Naive B cell (primary cell): ENCODE data around the gene MEX3D. TPM values are rescaled to one million over a fixed set of nuclear protein-coding genes. Genes with fewer than 3 reads are reported as not detected.
A peak's percentile ranks its signal among the peaks of the same experiment; 100 is the strongest.

Experiments used
- ATAC-seq, 2 donors: fragments of 150-1000 bp; cut with Tn5 transposase; 2 replicates each; pipeline ENCODE4 v1.10.0; 2021; ENCODE audit warnings: low read depth in 2 of 2, mild to moderate bottlenecking in 2 of 2, moderate library complexity in 2 of 2
- DNase-seq: peaks from one replicate; pipeline ENCODE4 v3.0.0; 2022
- H3K27ac Mint-ChIP-seq, 6 donors: one replicate each; pipeline ENCODE4 v1.8.0; 2020 to 2022; ENCODE audit warnings: mild to moderate bottlenecking in 6 of 6, mixed read lengths in 6 of 6, moderate library complexity in 5 of 6, inconsistent platforms in 2 of 6
- H3K27me3 Mint-ChIP-seq, 3 donors: one replicate each; pipeline ENCODE4 v1.8.0; 2021 to 2022; ENCODE audit warnings: mixed read lengths in 3 of 3, mild to moderate bottlenecking in 1 of 3
- H3K36me3 Mint-ChIP-seq, 2 donors: one replicate each; pipeline ENCODE4 v1.8.0; 2020 to 2022; ENCODE audit warnings: mixed read lengths in 2 of 2, inconsistent platforms in 1 of 2, mild to moderate bottlenecking in 1 of 2
- H3K4me1 Mint-ChIP-seq, 3 donors: one replicate each; pipeline ENCODE4 v1.8.0; 2020 to 2022; ENCODE audit warnings: mixed read lengths in 3 of 3, inconsistent platforms in 1 of 3, mild to moderate bottlenecking in 1 of 3, moderate library complexity in 1 of 3
- H3K4me3 Mint-ChIP-seq, 8 donors: one replicate each; pipeline ENCODE4 v1.8.0; 2020 to 2022; ENCODE audit warnings: mild to moderate bottlenecking in 8 of 8, mixed read lengths in 8 of 8, moderate library complexity in 8 of 8, inconsistent platforms in 2 of 8
- H3K9me3 Mint-ChIP-seq, 7 donors: one replicate each; pipeline ENCODE4 v1.8.0; 2020 to 2022; ENCODE audit warnings: mixed read lengths in 7 of 7, mild to moderate bottlenecking in 5 of 7, inconsistent platforms in 2 of 7, moderate library complexity in 1 of 7
- polyA plus RNA-seq, 6 donors: library from polyadenylated mRNA; unstranded; fragments of 300-500 nt; fragmentation: Illumina TruSeq; gene quantifications; one replicate each; pipeline ENCODE4 v1.2.3, GENCODE V29; 2021; ENCODE audit warnings: low read depth in 6 of 6

MEX3D gene
- polyA plus RNA-seq, 6 donors from 2014 or later: not detected

DNA sequence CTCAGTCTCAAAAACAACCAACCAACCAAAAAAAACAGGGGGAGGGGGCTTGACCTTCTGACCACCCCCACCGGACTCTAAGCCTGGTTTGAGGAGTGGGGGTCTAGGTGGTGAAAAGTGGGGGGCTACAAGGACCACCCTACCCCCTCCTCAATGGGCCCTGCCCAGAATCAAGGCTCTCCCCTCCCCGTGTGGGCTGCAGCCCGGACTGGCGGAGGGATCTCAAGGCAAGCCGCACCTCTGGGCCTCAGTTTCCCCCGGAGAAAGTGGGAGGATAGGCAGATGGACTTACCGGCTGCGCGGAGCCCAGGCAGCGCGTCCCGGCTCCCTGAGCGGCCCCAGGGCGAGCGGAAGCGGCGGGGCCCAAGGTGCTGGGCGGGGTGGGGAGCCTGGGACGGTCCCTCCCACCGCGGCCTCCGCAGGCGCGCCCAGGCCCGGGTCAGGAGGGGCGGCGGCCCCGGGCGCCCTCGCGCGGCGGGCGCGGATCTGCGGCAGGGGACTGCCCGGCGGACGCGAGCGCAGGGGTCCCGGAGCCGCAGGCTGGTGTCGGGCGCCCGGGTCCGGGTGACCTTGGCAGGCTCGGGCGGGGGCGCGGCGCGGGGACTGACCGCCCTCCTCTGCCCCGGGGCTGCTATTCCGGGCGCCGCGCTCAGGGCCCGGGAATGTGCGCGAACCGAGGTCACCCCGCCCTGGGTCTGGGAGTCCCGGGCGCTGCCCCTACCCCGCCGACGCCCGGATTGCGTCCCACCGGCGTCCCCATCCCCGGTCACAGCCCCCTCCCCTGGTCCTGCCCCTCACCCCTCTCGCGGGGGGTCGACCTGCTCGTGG lies 55.2 kb downstream of the MEX3D start, which contains the start of gene ADAMTSL5:
Gene ADAMTSL5 (minus strand): TSS at position 349 of the 828 bp plus-strand sequence. CDS start 2,076 bp downstream, outside the sequence.
- peak; percentile 19 for DNase-seq
- Mint-ChIP-seq H3K27me3 (peaks cover 24 to 79% (median 48%) of the 10 kb centered on the region in 3 donors), H3K36me3 (peaks cover 0 to 11% of the 10 kb centered on the region in 2 donors), H3K9me3 (peaks cover 0 to 10% (median 4%) of the 10 kb centered on the region in 7 donors), H3K27ac (peak within 1 kb of the TSS in 3 of 6 donors; percentile 41 to 85 (median 54)), H3K4me1 (peaks cover 2 to 11% (median 10%) of the 10 kb centered on the region in 3 donors), H3K4me3 (peak within 1 kb of the TSS in 5 of 8 donors; percentile 52 to 71 (median 60))
- peak; percentile 44 to 50 for ATAC-seq

DNA sequence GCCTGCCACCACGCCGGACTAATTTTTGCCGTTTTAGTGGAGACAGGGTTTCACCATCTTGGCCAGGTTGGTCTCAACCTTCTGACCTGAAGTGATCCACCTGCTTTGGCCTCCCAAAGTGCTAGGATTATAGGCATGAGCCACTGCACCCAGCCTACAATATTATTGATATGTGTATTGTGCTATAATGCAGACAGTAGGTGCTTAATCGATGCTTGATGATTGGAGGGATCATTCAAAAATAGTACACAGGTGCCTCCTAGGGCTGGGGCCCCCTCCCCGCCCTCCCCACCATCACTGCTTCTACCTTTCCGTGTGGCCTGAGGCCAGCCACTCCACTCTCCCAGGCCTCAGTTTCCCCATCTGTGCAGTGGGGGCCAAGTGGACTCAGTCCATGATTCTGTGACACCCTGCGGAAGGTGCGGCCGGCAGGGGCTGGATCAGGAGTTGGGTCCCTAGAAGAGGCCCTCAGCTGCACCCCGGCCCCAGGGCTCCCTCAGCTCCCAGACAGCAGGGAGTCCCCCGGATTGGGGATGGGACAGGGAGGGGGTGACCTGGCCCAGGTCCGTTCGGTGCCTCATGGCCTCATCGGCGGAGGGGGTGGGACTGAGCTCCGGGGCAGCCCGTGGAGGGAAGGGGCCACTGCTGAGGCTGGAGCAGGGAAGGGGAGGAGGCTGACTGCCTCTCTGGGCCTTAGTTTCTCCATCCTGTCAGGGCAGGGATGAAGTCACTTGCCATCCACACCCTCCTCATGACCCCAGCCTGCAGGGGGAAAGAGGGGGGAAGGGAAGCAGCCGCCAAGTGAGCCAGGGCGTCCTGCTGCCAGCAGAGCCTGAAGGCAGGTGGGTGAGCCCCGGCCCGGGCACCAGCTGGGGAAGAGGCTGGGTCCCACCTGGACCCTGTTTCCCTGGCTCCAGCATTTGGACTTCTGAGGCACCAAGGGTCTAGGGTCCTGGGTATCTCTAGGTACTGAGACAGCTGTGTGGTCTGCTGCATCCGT lies 56.5 kb downstream of the MEX3D start:
- H3K27ac Mint-ChIP-seq: no peak overlapping the region
- peaks cover 0 to 11% of the 10 kb centered on the region in 2 donors for H3K36me3 Mint-ChIP-seq
- H3K4me3 Mint-ChIP-seq: peak overlapping the region in 4 of 8 donors; percentile 18 to 71 (median 54)

GRCh38 chr19:1510807-1511206 lies 57.3 kb downstream of the MEX3D start:
- H3K9me3 Mint-ChIP-seq: peaks cover 0 to 10% (median 8%) of the 10 kb centered on the region in 7 donors
- peak overlapping the region in 1 of 8 donors; percentile 72 for H3K4me3 Mint-ChIP-seq
- H3K27me3 Mint-ChIP-seq: peaks cover 22 to 82% (median 48%) of the 10 kb centered on the region in 3 donors
- H3K36me3 Mint-ChIP-seq: peaks cover 0 to 7% of the 10 kb centered on the region in 2 donors
- ATAC-seq (no peak), DNase-seq (no peak)
- H3K4me1 Mint-ChIP-seq: peaks cover 10 to 24% (median 19%) of the 10 kb centered on the region in 3 donors
- H3K27ac Mint-ChIP-seq: peak overlapping the region in 1 of 6 donors; percentile 28

More for the DNA sequence above, 56.5 kb downstream of the MEX3D start:
- Mint-ChIP-seq H3K4me1 (peaks cover 10 to 20% (median 15%) of the 10 kb centered on the region in 3 donors), H3K9me3 (peaks cover 0 to 10% (median 8%) of the 10 kb centered on the region in 7 donors), H3K27me3 (peaks cover 28 to 80% (median 48%) of the 10 kb centered on the region in 3 donors)
- ATAC-seq: no peak
- DNase-seq: no peak

- no peak overlapping the region for H3K4me3 Mint-ChIP-seq
Observed at GRCh38 chr19:1510442-1510806, 57.7 kb downstream of the MEX3D start.

GRCh38 chr19:1509602-1510441 lies 58.3 kb downstream of the MEX3D start:
- Mint-ChIP-seq H3K36me3 (peaks cover 0 to 7% of the 10 kb centered on the region in 2 donors), H3K27me3 (peaks cover 24 to 82% (median 55%) of the 10 kb centered on the region in 3 donors), H3K27ac (peak overlapping the region in 1 of 6 donors; percentile 39), H3K4me1 (peaks cover 10 to 24% (median 19%) of the 10 kb centered on the region in 3 donors), H3K9me3 (peaks cover 0 to 16% (median 9%) of the 10 kb centered on the region in 7 donors), H3K4me3 (peak overlapping the region in 3 of 8 donors; percentile 2 to 49 (median 48))
- ATAC-seq (no peak), DNase-seq (no peak)

More at GRCh38 chr19:1510442-1510806, 57.7 kb downstream of the MEX3D start:
- no peak overlapping the region for H3K27ac Mint-ChIP-seq
- DNase-seq: no peak
- peaks cover 10 to 24% (median 19%) of the 10 kb centered on the region in 3 donors for H3K4me1 Mint-ChIP-seq
- no peak for ATAC-seq
- peaks cover 23 to 82% (median 52%) of the 10 kb centered on the region in 3 donors for H3K27me3 Mint-ChIP-seq
- peaks cover 0 to 7% of the 10 kb centered on the region in 2 donors for H3K36me3 Mint-ChIP-seq
- peaks cover 0 to 12% (median 9%) of the 10 kb centered on the region in 7 donors for H3K9me3 Mint-ChIP-seq

DNA sequence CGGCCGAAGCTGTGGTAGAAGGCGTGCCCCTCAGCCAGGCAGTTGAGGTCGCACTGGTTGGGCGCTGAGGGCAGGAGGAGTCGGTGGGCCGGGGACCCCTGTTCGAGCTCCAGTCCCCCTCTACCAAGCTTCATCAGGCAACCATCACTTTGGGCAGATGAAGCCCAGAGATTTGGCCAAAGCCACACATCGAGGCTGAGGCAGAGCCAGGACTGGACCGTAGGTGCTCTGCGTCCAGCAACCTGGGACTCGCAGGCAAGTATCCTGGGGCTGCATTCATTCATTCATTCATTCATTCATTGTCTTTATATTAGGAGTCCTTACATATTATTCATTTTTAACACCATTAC lies 59.6 kb downstream of the MEX3D start:
- Mint-ChIP-seq H3K4me1 (peaks cover 10 to 22% (median 16%) of the 10 kb centered on the region in 3 donors), H3K27ac (peak overlapping the region in 2 of 6 donors; percentile 20 to 47), H3K27me3 (peaks cover 31 to 83% (median 47%) of the 10 kb centered on the region in 3 donors), H3K9me3 (peaks cover 0 to 18% (median 9%) of the 10 kb centered on the region in 7 donors), H3K4me3 (peak overlapping the region in 4 of 8 donors; percentile 31 to 86 (median 64)), H3K36me3 (peaks cover 0 to 7% of the 10 kb centered on the region in 2 donors)
- no peak for ATAC-seq
- DNase-seq: no peak

DNA sequence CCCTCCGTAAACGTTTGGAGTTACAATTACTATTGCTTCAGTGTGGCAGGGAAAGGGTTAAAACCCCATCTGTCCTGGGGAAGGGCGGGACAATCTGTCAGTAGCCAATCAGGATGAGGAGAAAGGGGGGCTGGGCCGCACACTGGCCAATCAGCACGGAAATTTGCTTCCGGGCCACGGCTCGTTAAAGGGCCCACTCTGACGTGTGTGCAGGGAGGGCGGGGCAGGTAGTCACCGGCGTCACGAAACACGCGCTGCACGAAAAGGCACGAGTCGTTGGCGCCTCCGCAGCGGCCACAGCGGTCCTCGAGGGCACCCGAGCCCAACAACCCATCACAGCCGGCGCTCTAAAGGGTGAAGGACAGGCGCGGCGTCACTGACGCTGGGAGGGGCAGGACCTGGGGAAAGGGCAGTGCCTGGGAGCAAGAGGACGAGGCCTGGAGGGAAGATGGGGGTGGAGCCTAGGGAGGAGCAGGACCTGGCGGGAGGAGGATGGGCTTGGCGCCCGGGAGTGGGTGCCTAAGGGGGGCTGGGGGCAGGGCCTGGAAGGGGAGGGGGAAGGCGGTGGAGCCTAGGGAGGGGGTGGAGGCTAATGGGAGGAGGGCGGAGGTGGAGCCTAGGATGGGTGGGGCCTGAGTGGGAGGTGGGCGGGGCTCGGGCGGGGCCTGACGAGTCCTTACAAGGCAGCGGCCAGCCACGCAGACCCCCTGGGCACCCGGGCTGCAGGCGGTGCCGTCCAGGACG lies 60.2 kb downstream of the MEX3D start:
- ATAC-seq (peak; percentile 89 to 92), DNase-seq (peak; percentile 84)
- Mint-ChIP-seq H3K4me1 (peaks cover 10 to 24% (median 16%) of the 10 kb centered on the region in 3 donors), H3K36me3 (peaks cover 0 to 7% of the 10 kb centered on the region in 2 donors), H3K27ac (peak overlapping the region; percentile 82 to 98 (median 94)), H3K9me3 (peaks cover 0 to 18% (median 9%) of the 10 kb centered on the region in 7 donors), H3K27me3 (peaks cover 31 to 89% (median 47%) of the 10 kb centered on the region in 3 donors), H3K4me3 (peak overlapping the region; percentile 66 to 91 (median 86))

- no peak for ATAC-seq
- peaks cover 10 to 22% (median 16%) of the 10 kb centered on the region in 3 donors for H3K4me1 Mint-ChIP-seq
- peak overlapping the region; percentile 82 to 98 (median 94) for H3K27ac Mint-ChIP-seq
- H3K4me3 Mint-ChIP-seq: peak overlapping the region in 6 of 8 donors; percentile 66 to 91 (median 82)
- H3K27me3 Mint-ChIP-seq: peaks cover 31 to 89% (median 47%) of the 10 kb centered on the region in 3 donors
- no peak for DNase-seq
- peaks cover 0 to 7% of the 10 kb centered on the region in 2 donors for H3K36me3 Mint-ChIP-seq
- peaks cover 0 to 18% (median 9%) of the 10 kb centered on the region in 7 donors for H3K9me3 Mint-ChIP-seq
Observed at GRCh38 chr19:1507192-1507660, 60.9 kb downstream of the MEX3D start.

DNA sequence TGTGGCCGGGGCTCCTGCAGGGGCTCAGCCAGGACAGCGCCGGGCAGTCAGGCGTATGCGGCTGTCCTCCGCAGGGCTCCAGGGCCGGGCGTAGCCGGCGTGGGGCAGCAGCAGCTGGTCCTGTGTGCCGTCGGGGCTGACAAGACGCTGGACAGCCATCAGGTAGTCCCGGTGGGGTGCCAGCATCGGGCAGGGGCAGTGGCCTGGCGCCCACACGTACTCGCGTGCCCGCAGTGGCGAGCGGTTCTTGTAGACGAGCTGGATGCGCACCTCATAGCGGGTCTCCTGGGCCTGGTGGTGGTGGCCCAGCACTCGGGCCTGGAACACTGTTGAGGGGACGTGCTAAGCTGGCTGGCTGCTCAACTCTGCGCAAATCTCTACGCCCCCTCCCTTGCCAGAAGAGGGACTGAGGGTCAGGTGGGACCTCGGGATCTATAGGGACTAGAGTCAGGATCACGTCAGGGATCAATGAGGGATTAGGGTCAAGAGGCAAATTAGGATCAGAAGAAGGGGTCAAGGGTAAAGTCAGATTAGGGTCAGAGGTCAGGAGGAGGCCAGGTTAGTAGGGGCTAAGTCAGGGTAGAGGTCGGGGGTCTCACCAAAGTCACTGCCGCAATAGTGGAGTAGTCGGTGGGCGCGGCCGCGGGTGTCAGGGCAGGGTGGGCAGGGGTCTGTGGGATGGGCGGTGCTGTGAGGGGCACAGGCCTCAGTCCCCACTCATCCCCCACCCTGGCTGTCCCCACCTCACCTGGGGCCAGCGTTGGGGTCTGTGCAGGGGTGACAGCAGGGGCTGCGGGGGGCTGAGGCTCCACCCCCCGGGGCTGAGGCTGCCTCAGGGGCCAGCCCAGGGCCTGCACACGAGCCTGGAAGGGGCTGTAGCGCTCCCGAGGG lies 61.9 kb downstream of the MEX3D start:
- peak overlapping the region in 3 of 8 donors; percentile 10 to 22 (median 14) for H3K4me3 Mint-ChIP-seq
- peaks cover 30 to 83% (median 39%) of the 10 kb centered on the region in 3 donors for H3K27me3 Mint-ChIP-seq
- peaks cover 10 to 22% (median 16%) of the 10 kb centered on the region in 3 donors for H3K4me1 Mint-ChIP-seq
- DNase-seq: no peak
- H3K36me3 Mint-ChIP-seq: peaks cover 0 to 7% of the 10 kb centered on the region in 2 donors
- H3K27ac Mint-ChIP-seq: peak overlapping the region in 3 of 6 donors; percentile 59 to 78 (median 73)
- peaks cover 0 to 18% (median 9%) of the 10 kb centered on the region in 7 donors for H3K9me3 Mint-ChIP-seq
- no peak for ATAC-seq

DNA sequence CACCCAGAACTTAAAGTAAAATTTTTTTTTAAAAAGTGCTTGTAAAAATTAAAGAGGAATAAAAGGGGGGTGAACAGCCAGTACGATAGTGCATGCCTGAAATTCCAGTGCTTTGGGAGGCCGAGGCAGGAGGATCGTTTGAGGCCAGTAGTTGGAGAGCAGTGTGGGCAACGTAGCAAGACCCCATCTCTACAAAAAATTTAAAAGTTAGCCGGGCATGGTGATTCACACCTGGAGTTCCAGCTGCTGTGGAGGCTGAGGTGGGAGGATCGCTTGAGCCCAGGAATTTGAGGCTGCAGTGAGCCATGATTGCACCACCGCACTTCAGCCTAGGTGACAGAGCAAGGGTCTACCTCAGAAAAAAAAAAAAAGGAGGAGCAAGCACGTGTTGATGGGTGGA lies 63.1 kb downstream of the MEX3D start:
- H3K27ac Mint-ChIP-seq: peak overlapping the region in 2 of 6 donors; percentile 20 to 58
- H3K27me3 Mint-ChIP-seq: peaks cover 23 to 75% (median 27%) of the 10 kb centered on the region in 3 donors

More for the DNA sequence above, 63.1 kb downstream of the MEX3D start:
- ATAC-seq: no peak
- Mint-ChIP-seq H3K4me1 (peaks cover 10 to 24% (median 14%) of the 10 kb centered on the region in 3 donors), H3K4me3 (no peak overlapping the region), H3K9me3 (peaks cover 0 to 17% (median 9%) of the 10 kb centered on the region in 7 donors), H3K36me3 (peaks cover 0 to 7% of the 10 kb centered on the region in 2 donors)
- no peak for DNase-seq
